OCI-LY1 (cell line): ENCODE measurements around the gene CHST7.

Experiments used
- H2AFZ ChIP-seq: fragments of 200-600 bp; sonication (generic), shearing (Covaris generic); 2 replicates; pipeline ENCODE4 v1.6.0; 2014; ENCODE audit warnings: antibody characterized with exemption, mild to moderate bottlenecking, low read length
- H3F3A ChIP-seq: fragments of 200-600 bp; sonication (generic), shearing (Covaris generic); 2 replicates; pipeline ENCODE4 v1.6.0; 2014; ENCODE audit warnings: mild to moderate bottlenecking, antibody characterized with exemption, low read length, moderate library complexity; ENCODE audit not compliant: insufficient read depth
- H3K27ac ChIP-seq: fragments of 200-600 bp; sonication (generic); 2 replicates; pipeline ENCODE4 v1.5.1; 2014; ENCODE audit warnings: low read length, mixed run types, mild to moderate bottlenecking, low read depth; ENCODE audit not compliant: poor library complexity, severe bottlenecking
- H3K27me3 ChIP-seq: fragments of 200-600 bp; sonication (generic); 2 replicates; pipeline ENCODE4 v1.6.0; 2014; ENCODE audit warnings: antibody characterized with exemption, mild to moderate bottlenecking, low read length, moderate library complexity; ENCODE audit not compliant: insufficient read depth
- H3K36me3 ChIP-seq: fragments of 200-600 bp; sonication (generic); 2 replicates; pipeline ENCODE4 v1.6.1; 2014; ENCODE audit warnings: mild to moderate bottlenecking, antibody characterized with exemption, low read length, moderate library complexity, mixed read lengths; ENCODE audit not compliant: insufficient read depth
- H3K4me1 ChIP-seq: fragments of 200-600 bp; sonication (generic); 2 replicates; pipeline ENCODE4 v1.5.1; 2014; ENCODE audit warnings: mild to moderate bottlenecking, low read length, moderate library complexity; ENCODE audit not compliant: insufficient read depth, severe bottlenecking
- H3K4me2 ChIP-seq: fragments of 200-600 bp; sonication (generic), shearing (Covaris generic); 2 replicates; pipeline ENCODE4 v1.6.1; 2014; ENCODE audit warnings: low read length
- H3K4me3 ChIP-seq: fragments of 200-600 bp; sonication (generic); 2 replicates; pipeline ENCODE4 v1.5.1; 2014; ENCODE audit warnings: low read length, low read depth, mild to moderate bottlenecking, mixed read lengths; ENCODE audit not compliant: poor library complexity, severe bottlenecking
- H3K79me2 ChIP-seq: fragments of 200-600 bp; shearing (Covaris generic); 2 replicates; pipeline ENCODE4 v1.6.1; 2016; ENCODE audit warnings: mixed run types, low read length, mixed read lengths; ENCODE audit not compliant: insufficient read depth
- H3K9ac ChIP-seq: fragments of 200-600 bp; sonication (generic), shearing (Covaris generic); 2 replicates; pipeline ENCODE4 v1.6.1; 2014; ENCODE audit warnings: mild to moderate bottlenecking, low read length, mixed read lengths
- H3K9me2 ChIP-seq: fragments of 200-600 bp; sonication (generic), shearing (Covaris generic); 2 replicates; pipeline ENCODE4 v1.6.1; 2014; ENCODE audit warnings: low read depth, mild to moderate bottlenecking, low read length, mixed read lengths
- H3K9me3 ChIP-seq: fragments of 200-600 bp; shearing (Covaris generic); 2 replicates; pipeline ENCODE4 v1.6.1; 2014; ENCODE audit warnings: low read length, mixed read lengths
- H4K20me1 ChIP-seq: fragments of 200-600 bp; sonication (generic), shearing (Covaris generic); 2 replicates; pipeline ENCODE4 v1.6.0; 2016; ENCODE audit warnings: mild to moderate bottlenecking, low read length; ENCODE audit not compliant: insufficient read depth
- CTCF ChIP-seq: fragments of 200-600 bp; sonication (generic), shearing (Covaris generic); IDR thresholded peaks from 2 replicates; pipeline ENCODE4 v1.5.1; 2017; ENCODE audit warnings: mild to moderate bottlenecking, antibody characterized with exemption, low read length, moderate library complexity, mixed read lengths
- EZH2 ChIP-seq: fragments of 200-600 bp; sonication (generic), shearing (Covaris generic); IDR thresholded peaks from 2 replicates; pipeline ENCODE4 v1.8.0; 2017; ENCODE audit warnings: borderline replicate concordance, mixed run types, mild to moderate bottlenecking, antibody characterized with exemption, low read length, moderate library complexity, mixed read lengths

Gene CHST7

GRCh38 chrX:46582966-46583365 is 9.4 kb downstream of the CHST7 start:
- Histone ChIP-seq H3K4me3 (no peak overlapping the region), H3F3A (no peaks in the 10 kb centered on the region), H3K27me3 (no peaks in the 10 kb centered on the region), H4K20me1 (no peaks in the 10 kb centered on the region), H3K79me2 (peaks cover 10% of the 10 kb centered on the region), H3K4me2 (no peak overlapping the region), H3K9me3 (no peaks in the 10 kb centered on the region), H3K9me2 (no peaks in the 10 kb centered on the region), H3K9ac (no peak overlapping the region), H2AFZ (no peak overlapping the region), H3K36me3 (peaks cover 5% of the 10 kb centered on the region; the same call in 1 of the 2 replicates), H3K27ac (no peak overlapping the region), H3K4me1 (peaks cover 18% of the 10 kb centered on the region)
- no peak for TF ChIP-seq EZH2
- no peak for TF ChIP-seq CTCF

DNA sequence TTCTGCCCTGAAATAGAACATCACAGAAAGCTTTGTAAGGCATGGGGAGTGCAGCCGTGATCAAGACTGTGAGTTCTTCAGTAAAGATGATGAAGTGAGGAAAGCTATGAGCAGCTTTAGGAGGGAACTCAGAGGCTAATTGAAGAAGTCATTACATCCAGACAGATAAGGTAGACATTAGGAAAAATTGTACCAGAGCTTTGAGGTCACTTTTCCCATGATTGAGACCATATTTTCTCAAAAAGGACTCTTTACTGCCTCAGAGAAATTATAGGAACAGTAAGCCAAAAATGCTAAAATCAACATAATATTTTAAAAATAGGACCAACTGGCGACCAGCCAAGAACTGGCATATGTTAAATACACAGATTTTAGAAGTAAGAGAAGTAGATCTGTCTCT is 11.2 kb downstream of the CHST7 start:
- Histone ChIP-seq H3K4me3 (no peak overlapping the region), H4K20me1 (no peaks in the 10 kb centered on the region), H3K9me3 (no peaks in the 10 kb centered on the region), H3K9me2 (no peaks in the 10 kb centered on the region), H3K4me1 (peaks cover 27% of the 10 kb centered on the region), H3K36me3 (no peaks in the 10 kb centered on the region; the same call in 1 of the 2 replicates), H2AFZ (no peak overlapping the region), H3K4me2 (no peak overlapping the region), H3F3A (no peaks in the 10 kb centered on the region), H3K79me2 (peaks cover 10% of the 10 kb centered on the region), H3K27ac (no peak overlapping the region), H3K9ac (no peak overlapping the region), H3K27me3 (no peaks in the 10 kb centered on the region)
- TF ChIP-seq EZH2 (no peak), CTCF (no peak)

GRCh38 chrX:46587158-46587557 is 13.6 kb downstream of the CHST7 start:
- peaks cover 1% of the 10 kb centered on the region; the same call in 1 of the 2 replicates for H3K36me3 ChIP-seq
- H2AFZ ChIP-seq = no peak overlapping the region
- no peak overlapping the region for H3K9ac ChIP-seq
- no peaks in the 10 kb centered on the region for H3F3A ChIP-seq
- peaks cover 10% of the 10 kb centered on the region for H3K79me2 ChIP-seq
- TF ChIP-seq CTCF (no peak), EZH2 (no peak)
- H4K20me1 ChIP-seq = no peaks in the 10 kb centered on the region
- H3K27ac ChIP-seq = no peak overlapping the region
- no peaks in the 10 kb centered on the region for H3K9me2 ChIP-seq
- H3K9me3 ChIP-seq = no peaks in the 10 kb centered on the region
- no peak overlapping the region for H3K4me2 ChIP-seq
- peaks cover 27% of the 10 kb centered on the region for H3K4me1 ChIP-seq
- no peak overlapping the region for H3K4me3 ChIP-seq
- H3K27me3 ChIP-seq = no peaks in the 10 kb centered on the region
